Calu3 (cell line): ENCODE data around the gene SELENOF. TPM values are rescaled to one million over a fixed set of nuclear protein-coding genes. Genes with fewer than 3 reads are reported as not detected.

Source experiments
- BruUV-seq: library from RNA; stranded (reverse); fragments of 400-500 nt; replicated peaks from 2 replicates; lab custom pipeline; 2021; lab: Mats Ljungman, UMichigan
- CTCF ChIA-PET: fragments of 300-600 bp; sonication (Branson Sonifier 250); formaldehyde crosslinking; loops from one replicate; lab custom pipeline; 2022; ENCODE audit warnings: antibody characterized with exemption; lab: Charles Lee
- DNase-seq: peaks from one replicate; pipeline ENCODE4 v3.0.0; 2022
- H3K27ac Mint-ChIP-seq: one replicate; pipeline ENCODE4 v1.8.0; 2022; ENCODE audit warnings: mixed read lengths; ENCODE audit not compliant: unreplicated experiment
- H3K27me3 Mint-ChIP-seq: one replicate; pipeline ENCODE4 v1.8.0; 2022; ENCODE audit warnings: mixed read lengths; ENCODE audit not compliant: unreplicated experiment
- H3K36me3 Mint-ChIP-seq: one replicate; pipeline ENCODE4 v1.8.0; 2022; ENCODE audit warnings: mild to moderate bottlenecking, moderate library complexity, mixed read lengths; ENCODE audit not compliant: insufficient read depth, unreplicated experiment
- H3K4me1 Mint-ChIP-seq: one replicate; pipeline ENCODE4 v1.8.0; 2022; ENCODE audit warnings: mild to moderate bottlenecking, low read depth, mixed read lengths; ENCODE audit not compliant: unreplicated experiment
- H3K4me3 Mint-ChIP-seq: one replicate; pipeline ENCODE4 v1.8.0; 2022; ENCODE audit warnings: mild to moderate bottlenecking, low read depth, moderate library complexity, mixed read lengths; ENCODE audit not compliant: unreplicated experiment
- H3K9me3 Mint-ChIP-seq: one replicate; pipeline ENCODE4 v1.8.0; 2022; ENCODE audit warnings: low read depth, mixed read lengths; ENCODE audit not compliant: unreplicated experiment
- CTCF ChIP-seq: fragments of 200-600 bp; IDR thresholded peaks from one replicate; pipeline ENCODE4 v1.8.0; 2022; ENCODE audit warnings: antibody characterized with exemption; ENCODE audit not compliant: unreplicated experiment
- intact Hi-C: fragments of 100-400 bp; cut with micrococcal nuclease; formaldehyde crosslinking; loops from one replicate; pipeline ENCODE4 v1.10.0; 2022; ENCODE audit not compliant: unreplicated experiment
- total RNA-seq: library from RNA; stranded (reverse); gene quantifications from 2 replicates; pipeline ENCODE4 v1.2.3, GENCODE V29; 2022

SELENOF gene
- total RNA-seq, 1 experiment from 2014 or later = 296 TPM

GRCh38 chr1:86833461-86834215, 80.3 kb downstream of the SELENOF start:
- no peak overlapping the region for H3K4me3 Mint-ChIP-seq
- TF ChIP-seq CTCF = peak; percentile 46
- H3K27ac Mint-ChIP-seq = no peak overlapping the region
- no peaks in the 10 kb centered on the region for H3K36me3 Mint-ChIP-seq
- H3K27me3 Mint-ChIP-seq = no peaks in the 10 kb centered on the region
- H3K9me3 Mint-ChIP-seq = no peaks in the 10 kb centered on the region
- H3K4me1 Mint-ChIP-seq = peaks cover 10% of the 10 kb centered on the region
- peak; percentile 73 for DNase-seq
- CTCF ChIA-PET = interaction anchor here (0.6 to 1.4 kb wide), 5 partner anchors 53 to 906 kb away, joined by 3 to 9 read pairs (median 4); no protein-coding TSS in a partner anchor
- intact Hi-C loops = loop anchor here (1.0 to 2.0 kb wide), 3 partner anchors 132 to 251 kb away; no protein-coding TSS in a partner anchor
- no TSS peak for BruUV-seq

- TF ChIP-seq CTCF = no peak
- Mint-ChIP-seq H3K9me3 (no peaks in the 10 kb centered on the region), H3K4me3 (no peak overlapping the region), H3K27me3 (no peaks in the 10 kb centered on the region), H3K4me1 (peaks cover 10% of the 10 kb centered on the region), H3K36me3 (no peaks in the 10 kb centered on the region), H3K27ac (no peak overlapping the region)
- intact Hi-C loops = loop anchor here (2.0 kb wide), 1 partner anchor 192 kb away; no protein-coding TSS in a partner anchor
- BruUV-seq = no TSS peak
- no peak for DNase-seq
- CTCF ChIA-PET = no interaction called here
These were observed 81.5 kb downstream of the SELENOF start for GRCh38 chr1:86832433-86832832.

- TF ChIP-seq CTCF = no peak
- intact Hi-C loops = no loop called here
- CTCF ChIA-PET = interaction anchor here (1.1 kb wide), 1 partner anchor 17 kb away, joined by 3 read pairs; no protein-coding TSS in a partner anchor
- no peak overlapping the region for H3K27ac Mint-ChIP-seq
- DNase-seq = no peak
- BruUV-seq = no TSS peak
- no peak overlapping the region for H3K4me3 Mint-ChIP-seq
- no peaks in the 10 kb centered on the region for H3K9me3 Mint-ChIP-seq
- H3K36me3 Mint-ChIP-seq = no peaks in the 10 kb centered on the region
- no peaks in the 10 kb centered on the region for H3K27me3 Mint-ChIP-seq
- peaks cover 20% of the 10 kb centered on the region for H3K4me1 Mint-ChIP-seq
These were observed 84.6 kb downstream of the SELENOF start for GRCh38 chr1:86829321-86829720.

- no peak overlapping the region for H3K4me3 Mint-ChIP-seq
- CTCF ChIA-PET = interaction anchor here (0.7 kb wide), 2 partner anchors 27 to 988 kb away, joined by 4 read pairs; no protein-coding TSS in a partner anchor
These were observed 85.9 kb downstream of the SELENOF start for GRCh38 chr1:86828024-86828423.

More at GRCh38 chr1:86828024-86828423, 85.9 kb downstream of the SELENOF start:
- H3K36me3 Mint-ChIP-seq = no peaks in the 10 kb centered on the region
- no peak overlapping the region for H3K27ac Mint-ChIP-seq
- no TSS peak for BruUV-seq
- DNase-seq = no peak
- H3K27me3 Mint-ChIP-seq = no peaks in the 10 kb centered on the region
- no peaks in the 10 kb centered on the region for H3K9me3 Mint-ChIP-seq
- peaks cover 11% of the 10 kb centered on the region for H3K4me1 Mint-ChIP-seq
- no peak for TF ChIP-seq CTCF
- intact Hi-C loops = no loop called here
